ENCODE data around the gene GPR3. TPM values are rescaled to one million over a fixed set of nuclear protein-coding genes. Genes with fewer than 3 reads are reported as not detected.

GPR3 gene
- total and polyA plus RNA-seq, 2 donors (not counting 3 experiments of a cell fraction or from before 2014, with no cell fraction given) = 1.8 TPM

DNA sequence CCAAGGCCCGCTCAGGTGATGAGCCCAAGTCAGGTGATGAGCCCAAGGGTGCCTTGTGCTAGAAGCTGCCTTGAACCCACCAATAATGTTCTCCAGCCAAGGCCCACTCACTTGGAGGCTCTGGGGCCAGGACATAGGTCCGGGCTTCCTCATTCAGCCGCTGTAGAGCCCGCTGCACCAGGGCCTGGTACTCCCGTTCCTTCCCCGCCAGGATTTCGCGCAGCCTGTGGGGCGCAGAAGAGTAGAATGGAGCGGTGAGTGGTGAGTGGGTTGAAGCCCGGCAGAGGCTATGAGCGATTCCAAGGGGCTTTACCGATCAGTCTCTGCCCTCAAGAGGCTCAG lies 36.2 kb upstream of the GPR3 start:
- H2AFZ ChIP-seq (ENCODE audit: low read depth, low read length) = no peak overlapping the region
- H3K4me1 ChIP-seq (ENCODE audit: control insufficient read depth, extremely low read depth, insufficient read depth, low read length) = no peaks in the 10 kb centered on the region
- FAIRE-seq (no peak), DNase-seq (ENCODE audit: low read depth, low spot score) (no peak)
- intact Hi-C loops (cut with micrococcal nuclease) (no loop called here), dilution Hi-C loops (cut with MboI; ENCODE audit: extremely low pct_ligation_motif_present, low sequenced_read_pairs) (no loop called here)
- H3K36me3 ChIP-seq (ENCODE audit: control insufficient read depth in 2 of 2, extremely low read depth in 1 of 2, insufficient read depth in 2 of 2, low read length in 2 of 2) = peaks cover 0 to 2% of the 10 kb centered on the region in 2 experiments
- no TSS peak for BruUV-seq (replicated peaks)
- no peaks in the 10 kb centered on the region for H3K27me3 ChIP-seq (ENCODE audit: control insufficient read depth in 2 of 2, insufficient read depth in 2 of 2, low read length in 2 of 2)
- TF ChIP-seq GATA2 (IDR thresholded peaks at IDR 0.05; ENCODE audit: insufficient read depth, insufficient read length, low read depth, low read length) = no peak
- no peak for TF ChIP-seq FOS (IDR thresholded peaks at IDR 0.05; ENCODE audit: borderline replicate concordance, insufficient read depth, low read length)
- no peak for TF ChIP-seq MYC (IDR thresholded peaks at IDR 0.05; ENCODE audit: low read depth, low read length)
- TF ChIP-seq POLR2AphosphoS5 (IDR thresholded peaks at IDR 0.05; ENCODE audit: insufficient read depth, low read depth, low read length) = no peak
- no peak for TF ChIP-seq JUN (IDR thresholded peaks at IDR 0.05; ENCODE audit: borderline replicate concordance, insufficient read depth, insufficient read length, low read depth)
- no peak for TF ChIP-seq EZH2 (IDR thresholded peaks at IDR 0.05; ENCODE audit: borderline replicate concordance, low read depth, low read length, severe bottlenecking)
- TF ChIP-seq CTCF (IDR thresholded peaks at IDR 0.05; ENCODE audit: extremely low read depth in 1 of 2, insufficient read depth in 1 of 2, low read depth in 1 of 2, low read length in 2 of 2) = no peak
- no peak for TF ChIP-seq POLR2A (IDR thresholded peaks at IDR 0.05; ENCODE audit: low read depth, low read length)
- no peak for TF ChIP-seq MAX (IDR thresholded peaks at IDR 0.05; ENCODE audit: insufficient read depth, insufficient read length)
- no peaks in the 10 kb centered on the region for H3K9me3 ChIP-seq (replicated peaks; ENCODE audit: control insufficient read depth, insufficient read depth, low read length)
- no peak overlapping the region for H3K4me2 ChIP-seq (ENCODE audit: insufficient read depth, low read length)
- ChIA-PET CTCF (interaction anchor here (1.5 to 5.5 kb wide), 6 partner anchors 10 to 250 kb away, joined by 4 to 54 read pairs (median 20); partner anchors contain the start of gene MAP3K6), POLR2A (no interaction called here)
- no peaks in the 10 kb centered on the region for H3K79me2 ChIP-seq (ENCODE audit: control insufficient read depth, insufficient read depth, low read length)
- no peak overlapping the region for H3K4me3 ChIP-seq (replicated peaks in 1 of 3; ENCODE audit: insufficient read depth in 1 of 3, low read depth in 1 of 3, low read length in 3 of 3)
- H4K20me1 ChIP-seq (replicated peaks; ENCODE audit: control insufficient read depth, extremely low read depth, insufficient read depth, low read length) = no peaks in the 10 kb centered on the region
- no peak overlapping the region for H3K9ac ChIP-seq (replicated peaks; ENCODE audit: extremely low read depth, insufficient read depth, low read length)
- no peaks in the 10 kb centered on the region for H3K9me1 ChIP-seq (replicated peaks; ENCODE audit: control insufficient read depth, extremely low read depth, insufficient read depth, low read length)
- H3K27ac ChIP-seq (ENCODE audit: insufficient read depth, low read depth, low read length) = no peak overlapping the region
